Measurements from ENCODE around the gene BEAN1.

- TF ChIP-seq CTCF (IDR thresholded peaks at IDR 0.05; ENCODE audit: insufficient read depth, low read depth, low read length) (no peak), EZH2 (IDR thresholded peaks at IDR 0.05; ENCODE audit: insufficient read depth, low read length) (no peak)
Measured at GRCh38 chr16:66524601-66525164, 97.6 kb downstream of the BEAN1 start.

Measured in astrocyte (in vitro differentiated cells and primary cell).